ENCODE data around the gene TYW3.
"Not testable (repeated sequence)": the region's sequence is repeated elsewhere in the genome, so short reads cannot be mapped to it uniquely, and the experiment has no call there.

DNA sequence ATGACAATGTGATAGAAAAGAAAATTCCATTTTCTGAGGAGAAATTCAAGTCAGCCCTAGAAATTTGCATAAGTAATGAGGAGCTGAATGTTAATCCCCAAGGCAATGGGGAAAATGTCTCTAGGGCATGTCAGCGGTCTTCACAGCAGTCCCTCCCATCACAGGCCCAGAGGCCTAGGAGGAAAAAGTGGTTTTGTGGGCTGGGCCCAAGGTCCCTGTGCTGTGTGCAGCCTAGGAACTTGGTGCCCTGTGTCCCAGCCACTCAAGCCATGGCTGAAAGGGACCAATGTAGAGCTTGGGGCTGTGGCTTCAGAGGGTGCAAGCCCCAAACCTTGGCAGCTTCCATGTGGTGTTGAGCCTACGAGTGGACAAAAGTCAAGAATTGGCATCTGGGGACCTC lies 23.7 kb downstream of the TYW3 start:
- TF ChIP-seq, protein P1, sequence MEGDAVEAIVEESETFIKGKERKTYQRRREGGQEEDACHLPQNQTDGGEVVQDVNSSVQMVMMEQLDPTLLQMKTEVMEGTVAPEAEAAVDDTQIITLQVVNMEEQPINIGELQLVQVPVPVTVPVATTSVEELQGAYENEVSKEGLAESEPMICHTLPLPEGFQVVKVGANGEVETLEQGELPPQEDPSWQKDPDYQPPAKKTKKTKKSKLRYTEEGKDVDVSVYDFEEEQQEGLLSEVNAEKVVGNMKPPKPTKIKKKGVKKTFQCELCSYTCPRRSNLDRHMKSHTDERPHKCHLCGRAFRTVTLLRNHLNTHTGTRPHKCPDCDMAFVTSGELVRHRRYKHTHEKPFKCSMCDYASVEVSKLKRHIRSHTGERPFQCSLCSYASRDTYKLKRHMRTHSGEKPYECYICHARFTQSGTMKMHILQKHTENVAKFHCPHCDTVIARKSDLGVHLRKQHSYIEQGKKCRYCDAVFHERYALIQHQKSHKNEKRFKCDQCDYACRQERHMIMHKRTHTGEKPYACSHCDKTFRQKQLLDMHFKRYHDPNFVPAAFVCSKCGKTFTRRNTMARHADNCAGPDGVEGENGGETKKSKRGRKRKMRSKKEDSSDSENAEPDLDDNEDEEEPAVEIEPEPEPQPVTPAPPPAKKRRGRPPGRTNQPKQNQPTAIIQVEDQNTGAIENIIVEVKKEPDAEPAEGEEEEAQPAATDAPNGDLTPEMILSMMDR (IDR thresholded peaks at IDR 0.05; ENCODE audit: low read depth, low read length, missing input control) = not testable (repeated sequence)
- TF ChIP-seq FOXA2 (IDR thresholded peaks at IDR 0.05); JUND (IDR thresholded peaks at IDR 0.05); YY1 (IDR thresholded peaks at IDR 0.05); SP1 (IDR thresholded peaks at IDR 0.05); TAF1 (conservative IDR thresholded peaks at IDR 0.05); RAD21 (IDR thresholded peaks at IDR 0.05); EGR1 (IDR thresholded peaks at IDR 0.05; ENCODE audit: low read depth in 2 of 2); GABPA (IDR thresholded peaks at IDR 0.05 in 1 of 2, conservative IDR thresholded peaks at IDR 0.05 in 1 of 2): not testable (repeated sequence)
- TF ChIP-seq, protein P2, sequence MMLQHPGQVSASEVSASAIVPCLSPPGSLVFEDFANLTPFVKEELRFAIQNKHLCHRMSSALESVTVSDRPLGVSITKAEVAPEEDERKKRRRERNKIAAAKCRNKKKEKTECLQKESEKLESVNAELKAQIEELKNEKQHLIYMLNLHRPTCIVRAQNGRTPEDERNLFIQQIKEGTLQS (IDR thresholded peaks at IDR 0.05) = not testable (repeated sequence)
- TF ChIP-seq, protein P3, sequence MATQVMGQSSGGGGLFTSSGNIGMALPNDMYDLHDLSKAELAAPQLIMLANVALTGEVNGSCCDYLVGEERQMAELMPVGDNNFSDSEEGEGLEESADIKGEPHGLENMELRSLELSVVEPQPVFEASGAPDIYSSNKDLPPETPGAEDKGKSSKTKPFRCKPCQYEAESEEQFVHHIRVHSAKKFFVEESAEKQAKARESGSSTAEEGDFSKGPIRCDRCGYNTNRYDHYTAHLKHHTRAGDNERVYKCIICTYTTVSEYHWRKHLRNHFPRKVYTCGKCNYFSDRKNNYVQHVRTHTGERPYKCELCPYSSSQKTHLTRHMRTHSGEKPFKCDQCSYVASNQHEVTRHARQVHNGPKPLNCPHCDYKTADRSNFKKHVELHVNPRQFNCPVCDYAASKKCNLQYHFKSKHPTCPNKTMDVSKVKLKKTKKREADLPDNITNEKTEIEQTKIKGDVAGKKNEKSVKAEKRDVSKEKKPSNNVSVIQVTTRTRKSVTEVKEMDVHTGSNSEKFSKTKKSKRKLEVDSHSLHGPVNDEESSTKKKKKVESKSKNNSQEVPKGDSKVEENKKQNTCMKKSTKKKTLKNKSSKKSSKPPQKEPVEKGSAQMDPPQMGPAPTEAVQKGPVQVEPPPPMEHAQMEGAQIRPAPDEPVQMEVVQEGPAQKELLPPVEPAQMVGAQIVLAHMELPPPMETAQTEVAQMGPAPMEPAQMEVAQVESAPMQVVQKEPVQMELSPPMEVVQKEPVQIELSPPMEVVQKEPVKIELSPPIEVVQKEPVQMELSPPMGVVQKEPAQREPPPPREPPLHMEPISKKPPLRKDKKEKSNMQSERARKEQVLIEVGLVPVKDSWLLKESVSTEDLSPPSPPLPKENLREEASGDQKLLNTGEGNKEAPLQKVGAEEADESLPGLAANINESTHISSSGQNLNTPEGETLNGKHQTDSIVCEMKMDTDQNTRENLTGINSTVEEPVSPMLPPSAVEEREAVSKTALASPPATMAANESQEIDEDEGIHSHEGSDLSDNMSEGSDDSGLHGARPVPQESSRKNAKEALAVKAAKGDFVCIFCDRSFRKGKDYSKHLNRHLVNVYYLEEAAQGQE (IDR thresholded peaks at IDR 0.05) = not testable (repeated sequence)
- TF ChIP-seq, protein P4, sequence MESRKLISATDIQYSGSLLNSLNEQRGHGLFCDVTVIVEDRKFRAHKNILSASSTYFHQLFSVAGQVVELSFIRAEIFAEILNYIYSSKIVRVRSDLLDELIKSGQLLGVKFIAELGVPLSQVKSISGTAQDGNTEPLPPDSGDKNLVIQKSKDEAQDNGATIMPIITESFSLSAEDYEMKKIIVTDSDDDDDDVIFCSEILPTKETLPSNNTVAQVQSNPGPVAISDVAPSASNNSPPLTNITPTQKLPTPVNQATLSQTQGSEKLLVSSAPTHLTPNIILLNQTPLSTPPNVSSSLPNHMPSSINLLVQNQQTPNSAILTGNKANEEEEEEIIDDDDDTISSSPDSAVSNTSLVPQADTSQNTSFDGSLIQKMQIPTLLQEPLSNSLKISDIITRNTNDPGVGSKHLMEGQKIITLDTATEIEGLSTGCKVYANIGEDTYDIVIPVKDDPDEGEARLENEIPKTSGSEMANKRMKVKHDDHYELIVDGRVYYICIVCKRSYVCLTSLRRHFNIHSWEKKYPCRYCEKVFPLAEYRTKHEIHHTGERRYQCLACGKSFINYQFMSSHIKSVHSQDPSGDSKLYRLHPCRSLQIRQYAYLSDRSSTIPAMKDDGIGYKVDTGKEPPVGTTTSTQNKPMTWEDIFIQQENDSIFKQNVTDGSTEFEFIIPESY (IDR thresholded peaks at IDR 0.05) = not testable (repeated sequence)
- TF ChIP-seq, protein P5, sequence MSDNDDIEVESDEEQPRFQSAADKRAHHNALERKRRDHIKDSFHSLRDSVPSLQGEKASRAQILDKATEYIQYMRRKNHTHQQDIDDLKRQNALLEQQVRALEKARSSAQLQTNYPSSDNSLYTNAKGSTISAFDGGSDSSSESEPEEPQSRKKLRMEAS (IDR thresholded peaks at IDR 0.05) = not testable (repeated sequence)

Measured in liver (tissue), 3 donors.